Type B pancreatic cell (in vitro differentiated cells): ENCODE data around the gene TBL1X. TPM values are rescaled to one million over a fixed set of nuclear protein-coding genes. Genes with fewer than 3 reads are reported as not detected.

ENCODE experiments used
- DNase-seq: peaks from one replicate; pipeline ENCODE4 v3.0.0; 2021; ENCODE audit warnings: mixed read lengths; ENCODE audit not compliant: unreplicated experiment; ENCODE audit errors: extremely low spot score
- H3K27ac Mint-ChIP-seq: 2 replicates; pipeline ENCODE4 v1.8.0; 2021; ENCODE audit warnings: mild to moderate bottlenecking, mixed read lengths
- H3K27me3 Mint-ChIP-seq: 2 replicates; pipeline ENCODE4 v1.8.0; 2021; ENCODE audit warnings: mixed read lengths
- H3K36me3 Mint-ChIP-seq: 2 replicates; pipeline ENCODE4 v1.8.0; 2021; ENCODE audit warnings: mixed read lengths
- H3K4me1 Mint-ChIP-seq: one replicate; pipeline ENCODE4 v1.8.0; 2021; ENCODE audit warnings: mixed read lengths; ENCODE audit not compliant: unreplicated experiment
- H3K4me3 Mint-ChIP-seq: 2 replicates; pipeline ENCODE4 v1.8.0; 2021; ENCODE audit warnings: mild to moderate bottlenecking, mixed read lengths
- H3K9me3 Mint-ChIP-seq: 2 replicates; pipeline ENCODE4 v1.8.0; 2021; ENCODE audit warnings: mixed read lengths
- total RNA-seq: library from RNA; stranded (reverse); gene quantifications from 2 replicates; pipeline ENCODE4 v1.2.1, GENCODE V29; 2021; ENCODE audit warnings: low replicate concordance
- TF ChIP-seq, protein P1 (sequence below): fragments of 200-600 bp; sonication (generic); conservative IDR thresholded peaks from 2 replicates; pipeline ENCODE4 v1.5.0; 2021; ENCODE audit warnings: antibody characterized with exemption, mild to moderate bottlenecking

TBL1X gene
- total RNA-seq, 1 donor from 2014 or later, result 41.3 TPM

DNA sequence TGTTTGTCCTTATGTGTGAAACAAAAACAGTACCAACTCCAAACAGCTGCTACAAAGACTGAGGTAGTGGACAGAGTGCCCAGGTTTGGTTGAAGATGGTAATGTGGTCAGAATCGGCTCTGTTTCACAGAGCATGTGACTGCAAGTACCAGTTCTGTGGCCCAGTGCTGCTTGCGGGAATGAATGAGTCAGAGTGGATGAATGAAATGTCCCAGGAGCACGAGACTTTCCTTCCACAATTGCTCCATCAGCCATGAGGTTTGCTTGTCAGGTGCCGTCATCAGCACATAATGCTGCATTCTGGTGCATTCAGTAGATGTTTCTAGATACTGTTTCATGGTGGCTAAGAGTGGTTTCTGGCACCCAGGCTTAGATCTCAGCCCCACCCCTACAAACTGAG, 216.6 kb downstream of the TBL1X start:
- H3K27ac Mint-ChIP-seq, result no peak overlapping the region
- peaks cover 24% of the 10 kb centered on the region for H3K36me3 Mint-ChIP-seq
- no peak for DNase-seq
- no peaks in the 10 kb centered on the region for H3K4me1 Mint-ChIP-seq
- H3K9me3 Mint-ChIP-seq, result no peaks in the 10 kb centered on the region
- H3K27me3 Mint-ChIP-seq, result no peaks in the 10 kb centered on the region
- H3K4me3 Mint-ChIP-seq, result no peak overlapping the region
- TF ChIP-seq, protein P1, sequence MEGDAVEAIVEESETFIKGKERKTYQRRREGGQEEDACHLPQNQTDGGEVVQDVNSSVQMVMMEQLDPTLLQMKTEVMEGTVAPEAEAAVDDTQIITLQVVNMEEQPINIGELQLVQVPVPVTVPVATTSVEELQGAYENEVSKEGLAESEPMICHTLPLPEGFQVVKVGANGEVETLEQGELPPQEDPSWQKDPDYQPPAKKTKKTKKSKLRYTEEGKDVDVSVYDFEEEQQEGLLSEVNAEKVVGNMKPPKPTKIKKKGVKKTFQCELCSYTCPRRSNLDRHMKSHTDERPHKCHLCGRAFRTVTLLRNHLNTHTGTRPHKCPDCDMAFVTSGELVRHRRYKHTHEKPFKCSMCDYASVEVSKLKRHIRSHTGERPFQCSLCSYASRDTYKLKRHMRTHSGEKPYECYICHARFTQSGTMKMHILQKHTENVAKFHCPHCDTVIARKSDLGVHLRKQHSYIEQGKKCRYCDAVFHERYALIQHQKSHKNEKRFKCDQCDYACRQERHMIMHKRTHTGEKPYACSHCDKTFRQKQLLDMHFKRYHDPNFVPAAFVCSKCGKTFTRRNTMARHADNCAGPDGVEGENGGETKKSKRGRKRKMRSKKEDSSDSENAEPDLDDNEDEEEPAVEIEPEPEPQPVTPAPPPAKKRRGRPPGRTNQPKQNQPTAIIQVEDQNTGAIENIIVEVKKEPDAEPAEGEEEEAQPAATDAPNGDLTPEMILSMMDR, result no peak

DNA sequence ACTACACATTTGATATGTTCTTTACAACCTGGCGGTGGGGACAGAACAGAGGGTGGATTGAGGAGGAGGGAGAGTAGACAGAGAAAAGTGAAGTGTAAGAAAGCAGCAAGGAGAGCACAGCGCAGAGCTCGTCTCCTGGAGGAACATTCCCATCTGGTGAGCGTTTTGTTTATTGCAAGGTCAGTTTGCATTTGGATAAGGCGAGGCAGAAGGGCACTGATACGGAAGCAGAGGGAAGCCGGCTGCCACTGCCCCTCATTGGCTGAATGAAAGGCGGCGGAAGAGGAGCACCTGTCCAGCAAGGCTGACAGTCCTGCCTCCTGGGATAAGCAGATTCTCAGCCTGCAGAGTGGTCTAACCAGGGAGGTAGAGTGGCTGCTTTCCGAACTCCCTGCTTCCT, 217.6 kb downstream of the TBL1X start:
- Mint-ChIP-seq H3K9me3 (no peaks in the 10 kb centered on the region), H3K36me3 (peaks cover 24% of the 10 kb centered on the region), H3K27ac (peak overlapping the region; percentile 4), H3K4me3 (no peak overlapping the region), H3K4me1 (no peaks in the 10 kb centered on the region), H3K27me3 (no peaks in the 10 kb centered on the region)
- TF ChIP-seq, protein P1, result peak; percentile 22
- DNase-seq, result no peak

DNA sequence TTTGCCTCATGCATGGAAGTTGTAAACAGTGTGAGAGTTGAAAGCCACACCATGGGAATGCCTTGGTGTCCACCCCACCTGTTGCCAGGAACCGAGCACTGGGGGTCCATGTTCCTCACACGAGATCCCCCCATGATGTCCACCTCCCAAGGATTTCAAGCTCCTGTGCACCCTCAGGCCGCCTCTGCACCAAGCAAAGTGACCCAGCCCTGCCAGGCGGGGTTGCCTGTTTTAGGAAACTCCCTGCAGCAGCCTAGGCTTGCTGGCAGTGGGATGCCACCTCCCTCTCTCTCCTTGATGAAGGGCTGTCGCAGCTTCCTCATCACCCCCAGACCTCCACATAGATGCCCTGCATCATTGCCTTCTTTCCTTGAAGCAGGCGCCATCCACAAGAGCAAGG, 218.0 kb downstream of the TBL1X start:
- TF ChIP-seq, protein P1, result no peak
- no peak for DNase-seq
- Mint-ChIP-seq H3K27ac (no peak overlapping the region), H3K27me3 (no peaks in the 10 kb centered on the region), H3K36me3 (peaks cover 20% of the 10 kb centered on the region), H3K4me3 (no peak overlapping the region), H3K4me1 (no peaks in the 10 kb centered on the region), H3K9me3 (no peaks in the 10 kb centered on the region)

DNA sequence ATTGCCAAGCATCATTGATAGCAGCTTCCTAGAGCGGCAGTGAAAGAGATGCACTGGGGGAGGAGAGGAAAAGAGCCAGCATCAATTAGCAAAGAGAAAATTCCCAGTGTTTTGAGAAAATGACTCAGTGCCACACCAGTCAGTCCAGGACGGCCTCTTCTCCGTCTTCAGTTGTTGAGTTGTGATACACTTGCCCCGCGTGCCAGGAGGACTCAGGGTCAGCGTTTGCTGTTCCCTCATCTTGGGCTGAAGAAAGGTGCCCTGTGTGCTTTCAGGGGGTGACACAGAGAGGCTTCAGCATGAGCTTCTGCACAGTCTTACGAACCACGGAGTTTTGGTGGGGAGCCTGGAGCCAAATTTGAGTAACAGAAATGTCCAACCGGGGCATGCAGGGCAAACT, 218.5 kb downstream of the TBL1X start:
- no peaks in the 10 kb centered on the region for H3K9me3 Mint-ChIP-seq
- peaks cover 22% of the 10 kb centered on the region for H3K36me3 Mint-ChIP-seq
- H3K4me1 Mint-ChIP-seq, result no peaks in the 10 kb centered on the region
- H3K4me3 Mint-ChIP-seq, result no peak overlapping the region
- TF ChIP-seq, protein P1, result no peak
- no peak for DNase-seq
- no peak overlapping the region for H3K27ac Mint-ChIP-seq
- no peaks in the 10 kb centered on the region for H3K27me3 Mint-ChIP-seq

DNA sequence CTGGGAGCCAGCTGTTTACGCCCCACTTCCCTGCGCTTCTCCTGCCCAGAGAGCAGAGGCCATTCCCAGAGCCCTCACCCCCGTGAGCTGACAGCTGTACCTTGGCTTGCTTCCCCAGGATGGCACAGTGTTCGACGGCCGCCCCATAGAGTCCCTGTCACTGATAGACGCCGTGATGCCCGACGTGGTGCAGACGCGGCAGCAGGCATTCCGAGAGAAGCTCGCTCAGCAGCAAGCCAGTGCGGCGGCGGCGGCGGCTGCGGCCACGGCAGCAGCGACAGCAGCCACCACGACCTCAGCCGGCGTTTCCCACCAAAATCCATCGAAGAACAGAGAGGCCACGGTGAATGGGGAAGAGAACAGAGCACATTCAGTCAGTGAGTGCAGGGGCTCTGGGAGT, 223.0 kb downstream of the TBL1X start:
- Mint-ChIP-seq H3K4me3 (no peak overlapping the region), H3K36me3 (peaks cover 24% of the 10 kb centered on the region), H3K4me1 (no peaks in the 10 kb centered on the region)

More for the DNA sequence above, 223.0 kb downstream of the TBL1X start:
- Mint-ChIP-seq H3K9me3 (no peaks in the 10 kb centered on the region), H3K27ac (no peak overlapping the region), H3K27me3 (no peaks in the 10 kb centered on the region)
- no peak for DNase-seq
- TF ChIP-seq, protein P1, result no peak
